GM12892 (cell line): Measurements from ENCODE around the gene URM1.

Experiments
- POLR2A ChIP-seq: IDR thresholded peaks from 2 replicates; pipeline ENCODE4 v1.6.1; 2011; ENCODE audit warnings: low read depth, low read length, control low read depth
- TAF1 ChIP-seq: IDR thresholded peaks from 2 replicates; pipeline ENCODE4 v1.6.1; 2011; ENCODE audit warnings: low read depth, mild to moderate bottlenecking, control low read depth, low read length, borderline replicate concordance

DNA sequence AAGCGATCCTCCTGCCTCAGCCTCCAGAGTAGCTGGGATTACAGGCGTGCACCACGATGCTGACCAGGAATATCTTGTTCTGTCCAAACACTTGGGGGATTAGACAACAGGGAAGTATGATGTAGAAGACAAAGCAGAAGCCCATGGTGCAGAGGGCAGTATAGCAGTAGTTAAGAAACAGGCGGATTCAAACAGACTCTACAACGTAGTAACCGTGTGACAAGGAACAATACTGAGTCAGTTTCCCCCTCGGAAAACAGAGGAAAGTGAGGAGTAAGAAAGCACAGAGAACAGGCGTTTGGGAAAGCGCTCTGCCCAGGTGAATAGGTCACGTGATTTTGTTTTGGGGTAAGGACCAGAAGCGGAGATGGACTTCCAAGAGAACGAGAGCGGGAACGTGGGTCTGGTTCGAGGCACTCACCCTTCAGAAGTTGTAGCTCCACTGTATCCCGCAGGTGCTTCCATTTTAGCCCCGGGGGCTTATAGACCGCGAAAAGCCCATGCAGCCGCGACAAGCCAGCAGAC lies 49.2 kb upstream of the URM1 start:
- TF ChIP-seq POLR2A (no peak), TAF1 (no peak)
